ENCODE data around the gene PSMG2. TPM values are rescaled to one million over a fixed set of nuclear protein-coding genes. Genes with fewer than 3 reads are reported as not detected.

The PSMG2 gene
- total RNA-seq, 1 experiment from 2014 or later, result 84.3 TPM

- RAD21 ChIA-PET (ENCODE audit: low non-redundant PET in 1 of 2, low total read pairs in 2 of 2, uncharacterized antibody in 2 of 2, unreplicated experiment in 2 of 2), result interaction anchor here in 1 of 2 experiments (1.3 kb wide), 1 partner anchor 208 kb away, joined by 4 read pairs; no protein-coding TSS in a partner anchor
- H3K4me3 ChIP-seq (replicated peaks in 1 of 2; ENCODE audit: low read depth in 1 of 2, low read length in 2 of 2), result no peak overlapping the region
- H3K79me2 ChIP-seq (ENCODE audit: insufficient read depth, low read length), result no peaks in the 10 kb centered on the region
- H3K4me2 ChIP-seq (ENCODE audit: low read length), result no peak overlapping the region
- DNase-seq (ENCODE audit: low read depth, low spot score) (peak; percentile 49), ATAC-seq (peak; percentile 63)
- no peak overlapping the region for H2AFZ ChIP-seq (ENCODE audit: low read depth, low read length, poor library complexity, severe bottlenecking)
- no peaks in the 10 kb centered on the region for H3K27me3 ChIP-seq (ENCODE audit: insufficient read depth, low read length)
- TF ChIP-seq POLR2AphosphoS5 (IDR thresholded peaks at IDR 0.05; ENCODE audit: low read depth, low read length), result no peak
- TF ChIP-seq YY1 (IDR thresholded peaks at IDR 0.05; ENCODE audit: extremely low read depth, insufficient replicate concordance, low read depth, low read length), result no peak
- TF ChIP-seq ZNF274 (IDR thresholded peaks at IDR 0.05; ENCODE audit: low read depth, low read length), result no peak
- no peak for TF ChIP-seq ZFX (IDR thresholded peaks at IDR 0.05)
- TF ChIP-seq TCF7L2 (IDR thresholded peaks at IDR 0.05; ENCODE audit: borderline replicate concordance, extremely low read depth, insufficient read depth, insufficient read length), result no peak
- no peak for TF ChIP-seq SIN3A (IDR thresholded peaks at IDR 0.05; ENCODE audit: low read depth)
- peak; percentile 79 for TF ChIP-seq RAD21 (IDR thresholded peaks at IDR 0.05; ENCODE audit: low read depth)
- TF ChIP-seq CTCF (IDR thresholded peaks at IDR 0.05 in 2 of 3, conservative IDR thresholded peaks at IDR 0.05 in 1 of 3; ENCODE audit: borderline replicate concordance in 1 of 3, insufficient read depth in 1 of 3, low read depth in 2 of 3, low read length in 2 of 3), result peak; percentile 71 to 92 (median 86); a peak in 5 of 6 replicates
- TF ChIP-seq SP1 (IDR thresholded peaks at IDR 0.05; ENCODE audit: low read depth), result no peak
- intact Hi-C loops (cut with micrococcal nuclease), result loop anchor here (1.0 to 5.0 kb wide), 4 partner anchors 167 to 905 kb away; no protein-coding TSS in a partner anchor
- H4K20me1 ChIP-seq (ENCODE audit: insufficient read depth), result no peaks in the 10 kb centered on the region
- no peak overlapping the region for H3K9ac ChIP-seq (ENCODE audit: low read length)
- POLR2A ChIA-PET, result no interaction called here
- no peak overlapping the region for H3K27ac ChIP-seq (ENCODE audit: low read depth, low read length)
- CTCF ChIA-PET, result interaction anchor here (0.5 to 4.3 kb wide), 5 partner anchors 12 to 433 kb away, joined by 3 to 46 read pairs (median 4); no protein-coding TSS in a partner anchor
- peaks cover 7 to 10% of the 10 kb centered on the region in 2 experiments; a peak in 2 of 4 replicates for H3K9me3 ChIP-seq (ENCODE audit: control insufficient read depth in 1 of 2, insufficient read depth in 1 of 2, low read depth in 1 of 2, low read length in 2 of 2)
- peaks cover 0 to 8% of the 10 kb centered on the region in 2 experiments; a peak in 3 of 4 replicates for H3K4me1 ChIP-seq (ENCODE audit: control insufficient read depth in 1 of 2, insufficient read depth in 2 of 2, low read length in 2 of 2)
- H3K9me2 ChIP-seq (ENCODE audit: insufficient read depth), result no peaks in the 10 kb centered on the region
- H3K36me3 ChIP-seq (ENCODE audit: control insufficient read depth in 1 of 2, insufficient read depth in 2 of 2, low read length in 2 of 2), result peaks cover 6 to 13% of the 10 kb centered on the region in 2 experiments
- no TSS peak for BruUV-seq (replicated peaks)
Measured at GRCh38 chr18:12726774-12727550, 24.1 kb downstream of the PSMG2 start.
